ENCODE measurements around the gene GFRA1. TPM values are rescaled to one million over a fixed set of nuclear protein-coding genes. Genes with fewer than 3 reads are reported as not detected.

GFRA1 gene
- polyA plus RNA-seq, 2 of the 4 experiments (the other 2 are of a cell fraction) = 4.0 to 9.5 TPM

DNA sequence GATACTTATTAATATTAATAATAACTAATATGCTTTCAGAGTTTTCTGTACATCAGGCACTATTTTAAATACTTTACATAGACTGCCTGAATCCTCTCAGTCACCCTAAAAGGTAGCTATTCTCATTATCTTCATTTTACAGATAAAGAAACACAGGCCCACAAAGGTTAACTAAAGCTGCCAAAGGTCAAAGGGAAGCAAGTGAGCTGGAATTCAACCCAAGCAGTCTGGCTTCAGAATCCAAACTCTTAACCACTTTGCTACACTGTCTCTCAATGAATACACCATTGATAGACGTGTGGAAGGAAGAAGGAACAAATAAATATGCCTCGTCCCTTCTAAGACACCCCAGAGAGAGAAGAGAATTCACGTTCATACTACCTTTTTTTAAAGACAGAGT is 52.0 kb downstream of the GFRA1 start:
- H3K4me3 ChIP-seq = no peak overlapping the region
- TF ChIP-seq POLR2AphosphoS2 (conservative IDR thresholded peaks at IDR 0.05; ENCODE audit: low read length) = no peak
- TF ChIP-seq JUNB (IDR thresholded peaks at IDR 0.05) = no peak
- no peak for TF ChIP-seq RNF2 (IDR thresholded peaks at IDR 0.05; ENCODE audit: borderline replicate concordance, low read depth)
- no peak for TF ChIP-seq ZC3H11A (IDR thresholded peaks at IDR 0.05)
- TF ChIP-seq, protein P1, sequence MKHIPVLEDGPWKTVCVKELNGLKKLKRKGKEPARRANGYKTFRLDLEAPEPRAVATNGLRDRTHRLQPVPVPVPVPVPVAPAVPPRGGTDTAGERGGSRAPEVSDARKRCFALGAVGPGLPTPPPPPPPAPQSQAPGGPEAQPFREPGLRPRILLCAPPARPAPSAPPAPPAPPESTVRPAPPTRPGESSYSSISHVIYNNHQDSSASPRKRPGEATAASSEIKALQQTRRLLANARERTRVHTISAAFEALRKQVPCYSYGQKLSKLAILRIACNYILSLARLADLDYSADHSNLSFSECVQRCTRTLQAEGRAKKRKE (CRISPR knock-in tag; IDR thresholded peaks at IDR 0.05; ENCODE audit: low read depth) = no peak
- TF ChIP-seq RAD21 (conservative IDR thresholded peaks at IDR 0.05 in 1 of 2, IDR thresholded peaks at IDR 0.05 in 1 of 2) = no peak
- TF ChIP-seq, protein P2, sequence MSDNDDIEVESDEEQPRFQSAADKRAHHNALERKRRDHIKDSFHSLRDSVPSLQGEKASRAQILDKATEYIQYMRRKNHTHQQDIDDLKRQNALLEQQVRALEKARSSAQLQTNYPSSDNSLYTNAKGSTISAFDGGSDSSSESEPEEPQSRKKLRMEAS (IDR thresholded peaks at IDR 0.05) = no peak
- TF ChIP-seq NPAS2 (CRISPR knock-in tag; IDR thresholded peaks at IDR 0.05; ENCODE audit: borderline replicate concordance) = no peak
- TF ChIP-seq SMC3 (IDR thresholded peaks at IDR 0.05) = no peak
- TF ChIP-seq ZSCAN20 (CRISPR knock-in tag; IDR thresholded peaks at IDR 0.05) = no peak
- TF ChIP-seq TP53 (CRISPR knock-in tag; IDR thresholded peaks at IDR 0.05) = no peak
- no peak for TF ChIP-seq MAFK (IDR thresholded peaks at IDR 0.05; ENCODE audit: partially characterized antibody)
- ChIA-PET CTCF (interaction anchor here (0.9 kb wide), 1 partner anchor 66 kb away, joined by 3 read pairs; no protein-coding TSS in a partner anchor), POLR2A (no interaction called here)
- H3K4me1 ChIP-seq = no peaks in the 10 kb centered on the region
- FAIRE-seq = no peak
- no peak overlapping the region for H3K27ac ChIP-seq
- no peaks in the 10 kb centered on the region for H3K9me3 ChIP-seq
- whole genome bisulfite sequencing (ENCODE audit: missing lambda C conversion rate) = 43% methylated on average over 3 of the region's 3 CpGs
- DNase-seq (ENCODE audit: low read depth in 1 of 2, low spot score in 1 of 2) = no peak
- no peak for ATAC-seq
- no peak overlapping the region for H3K4me2 ChIP-seq

DNA sequence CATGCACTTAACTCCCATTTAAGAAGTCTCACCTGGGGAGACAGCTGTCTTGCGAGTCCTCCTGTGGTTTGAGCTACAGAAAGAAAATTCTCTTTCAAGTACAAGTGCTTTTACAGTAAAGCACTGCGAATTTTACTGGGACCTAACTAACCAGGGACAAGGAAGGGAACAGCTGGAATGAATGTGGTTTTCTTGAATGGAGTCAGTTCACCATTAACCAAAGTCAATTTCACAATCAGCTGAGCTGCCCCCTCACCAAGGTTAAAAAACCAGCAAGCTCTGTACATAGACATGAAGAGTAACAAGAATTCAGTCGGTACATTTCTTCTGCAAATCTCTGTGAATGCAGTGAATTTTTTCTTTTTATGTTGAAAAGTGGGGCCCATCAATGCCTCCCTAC is 56.3 kb downstream of the GFRA1 start:
- CTCF ChIA-PET = no interaction called here
- no peaks in the 10 kb centered on the region; the same call in 2 of the 3 replicates for H3K4me1 ChIP-seq
- no peaks in the 10 kb centered on the region for H3K9me3 ChIP-seq
- FAIRE-seq = no peak
- ATAC-seq = no peak
- no peak overlapping the region for H3K27ac ChIP-seq
- POLR2A ChIA-PET = no interaction called here
- WGBS (ENCODE audit: missing lambda C conversion rate) = 50% methylated on average over 3 of the region's 3 CpGs
- no peak overlapping the region for H3K4me3 ChIP-seq
- no peak overlapping the region for H3K4me2 ChIP-seq
- TF ChIP-seq HOXB13 (CRISPR knock-in tag; IDR thresholded peaks at IDR 0.05; ENCODE audit: low read depth) (no peak), EHMT2 (IDR thresholded peaks at IDR 0.05; ENCODE audit: low read depth) (no peak)
- TF ChIP-seq, protein P1 (CRISPR knock-in tag; IDR thresholded peaks at IDR 0.05; ENCODE audit: low read depth) = no peak
- DNase-seq (ENCODE audit: low read depth in 1 of 2, low spot score in 1 of 2) = no peak

DNA sequence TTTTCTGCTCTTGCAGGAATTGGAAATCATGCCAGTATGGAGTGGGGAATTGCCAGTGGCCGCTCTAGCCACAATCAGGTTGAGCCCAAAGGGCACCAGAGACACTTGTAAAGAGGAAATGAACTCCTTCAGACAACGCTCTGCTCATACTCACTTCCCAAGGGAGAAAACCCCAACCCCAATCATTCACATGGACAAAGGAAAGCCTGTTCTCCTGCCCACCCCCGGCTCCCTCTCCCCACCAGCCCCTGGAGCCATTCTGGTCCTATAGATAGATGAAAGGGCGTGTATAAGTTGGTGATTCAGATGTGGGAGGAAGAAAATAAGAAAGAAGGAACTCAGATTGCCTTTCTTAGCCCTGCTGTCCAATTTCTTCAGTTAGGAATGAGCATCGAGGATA is 57.4 kb downstream of the GFRA1 start:
- DNase-seq (ENCODE audit: low read depth in 1 of 2, low spot score in 1 of 2) = no peak
- no peak overlapping the region for H3K4me2 ChIP-seq
- POLR2A ChIA-PET = no interaction called here
- ATAC-seq = no peak
- FAIRE-seq = no peak
- H3K9me3 ChIP-seq = no peaks in the 10 kb centered on the region
- H3K4me3 ChIP-seq = no peak overlapping the region
- WGBS (ENCODE audit: missing lambda C conversion rate) = 35% methylated on average over 4 of the region's 5 CpGs
- CTCF ChIA-PET = no interaction called here
- TF ChIP-seq MAFK (IDR thresholded peaks at IDR 0.05; ENCODE audit: partially characterized antibody) (no peak), GATA3 (IDR thresholded peaks at IDR 0.05; ENCODE audit: borderline replicate concordance) (no peak), HOXB13 (CRISPR knock-in tag; IDR thresholded peaks at IDR 0.05; ENCODE audit: low read depth) (no peak), TFCP2L1 (CRISPR knock-in tag; IDR thresholded peaks at IDR 0.05) (no peak), KDM5A (IDR thresholded peaks at IDR 0.05) (no peak), NFE2L2 (conservative IDR thresholded peaks at IDR 0.05; ENCODE audit: low read length) (no peak), EHMT2 (IDR thresholded peaks at IDR 0.05; ENCODE audit: low read depth) (no peak), ZC3H11A (IDR thresholded peaks at IDR 0.05) (no peak), ZNF302 (CRISPR knock-in tag; IDR thresholded peaks at IDR 0.05) (no peak), CBX2 (IDR thresholded peaks at IDR 0.05; ENCODE audit: borderline replicate concordance, low read depth) (no peak), HOXA7 (CRISPR knock-in tag; IDR thresholded peaks at IDR 0.05) (no peak), CBX8 (IDR thresholded peaks at IDR 0.05) (no peak), HDAC2 (IDR thresholded peaks at IDR 0.05) (no peak)
- TF ChIP-seq, protein P3, sequence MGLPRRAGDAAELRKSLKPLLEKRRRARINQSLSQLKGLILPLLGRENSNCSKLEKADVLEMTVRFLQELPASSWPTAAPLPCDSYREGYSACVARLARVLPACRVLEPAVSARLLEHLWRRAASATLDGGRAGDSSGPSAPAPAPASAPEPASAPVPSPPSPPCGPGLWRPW (IDR thresholded peaks at IDR 0.05) = no peak
- TF ChIP-seq, protein P4, sequence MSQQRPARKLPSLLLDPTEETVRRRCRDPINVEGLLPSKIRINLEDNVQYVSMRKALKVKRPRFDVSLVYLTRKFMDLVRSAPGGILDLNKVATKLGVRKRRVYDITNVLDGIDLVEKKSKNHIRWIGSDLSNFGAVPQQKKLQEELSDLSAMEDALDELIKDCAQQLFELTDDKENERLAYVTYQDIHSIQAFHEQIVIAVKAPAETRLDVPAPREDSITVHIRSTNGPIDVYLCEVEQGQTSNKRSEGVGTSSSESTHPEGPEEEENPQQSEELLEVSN (IDR thresholded peaks at IDR 0.05; ENCODE audit: borderline replicate concordance, low read depth) = no peak
- TF ChIP-seq, protein P5, sequence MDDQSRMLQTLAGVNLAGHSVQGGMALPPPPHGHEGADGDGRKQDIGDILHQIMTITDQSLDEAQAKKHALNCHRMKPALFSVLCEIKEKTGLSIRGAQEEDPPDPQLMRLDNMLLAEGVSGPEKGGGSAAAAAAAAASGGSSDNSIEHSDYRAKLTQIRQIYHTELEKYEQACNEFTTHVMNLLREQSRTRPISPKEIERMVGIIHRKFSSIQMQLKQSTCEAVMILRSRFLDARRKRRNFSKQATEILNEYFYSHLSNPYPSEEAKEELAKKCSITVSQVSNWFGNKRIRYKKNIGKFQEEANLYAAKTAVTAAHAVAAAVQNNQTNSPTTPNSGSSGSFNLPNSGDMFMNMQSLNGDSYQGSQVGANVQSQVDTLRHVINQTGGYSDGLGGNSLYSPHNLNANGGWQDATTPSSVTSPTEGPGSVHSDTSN (IDR thresholded peaks at IDR 0.05) = no peak
- TF ChIP-seq, protein P6, sequence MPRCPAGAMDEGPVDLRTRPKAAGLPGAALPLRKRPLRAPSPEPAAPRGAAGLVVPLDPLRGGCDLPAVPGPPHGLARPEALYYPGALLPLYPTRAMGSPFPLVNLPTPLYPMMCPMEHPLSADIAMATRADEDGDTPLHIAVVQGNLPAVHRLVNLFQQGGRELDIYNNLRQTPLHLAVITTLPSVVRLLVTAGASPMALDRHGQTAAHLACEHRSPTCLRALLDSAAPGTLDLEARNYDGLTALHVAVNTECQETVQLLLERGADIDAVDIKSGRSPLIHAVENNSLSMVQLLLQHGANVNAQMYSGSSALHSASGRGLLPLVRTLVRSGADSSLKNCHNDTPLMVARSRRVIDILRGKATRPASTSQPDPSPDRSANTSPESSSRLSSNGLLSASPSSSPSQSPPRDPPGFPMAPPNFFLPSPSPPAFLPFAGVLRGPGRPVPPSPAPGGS (IDR thresholded peaks at IDR 0.05) = no peak
- no peaks in the 10 kb centered on the region; the same call in 2 of the 3 replicates for H3K4me1 ChIP-seq
- H3K27ac ChIP-seq = no peak overlapping the region
